NCI-H187 treated with DMSO at 0.1 percent for 48 hours (cell line): Measurements from ENCODE around the gene LRRTM3.

Source experiments
- DNase-seq: peaks from one replicate; lab custom pipeline; 2025; lab: John Stamatoyannopoulos, UW

The LRRTM3 gene

DNA sequence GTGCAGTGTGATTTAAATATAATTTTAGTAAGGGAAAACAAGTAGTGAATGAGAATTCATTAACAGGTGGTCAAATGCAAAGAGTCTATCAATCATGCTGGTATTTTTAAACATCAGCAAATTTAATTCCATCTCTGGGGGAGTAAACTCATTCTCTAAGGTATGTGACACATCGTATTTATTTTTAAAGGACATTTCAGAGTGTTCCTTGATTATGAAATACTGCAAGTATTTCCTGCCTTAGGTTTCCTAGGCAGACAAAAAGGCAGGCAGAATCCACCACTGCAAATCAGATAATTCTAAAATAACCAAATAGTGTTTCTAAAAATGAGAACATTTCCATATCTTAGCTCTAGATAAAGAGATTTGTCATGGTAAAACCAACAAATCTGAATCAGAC, 193.8 kb downstream of the LRRTM3 start:
- no peak for DNase-seq

DNA sequence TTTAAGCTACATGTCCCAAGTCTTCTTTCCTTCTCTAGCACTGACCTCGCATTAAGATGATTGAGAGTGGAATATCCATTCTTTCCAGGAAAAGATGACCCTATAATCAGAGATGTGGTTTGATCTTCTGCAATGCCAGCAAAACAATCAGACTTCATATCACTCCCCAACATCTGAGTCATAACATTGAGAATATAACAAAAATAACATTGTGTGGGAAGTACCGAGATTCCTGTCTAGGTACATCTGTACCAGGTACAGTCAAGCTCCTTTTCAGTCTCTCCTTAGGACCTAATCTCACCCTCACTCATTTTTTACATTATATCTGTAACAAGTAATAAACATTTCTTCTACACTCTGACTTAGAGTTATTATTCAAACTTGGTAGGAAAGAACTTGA, 201.6 kb downstream of the LRRTM3 start:
- no peak for DNase-seq

- DNase-seq = no peak
Observed at GRCh38 chr10:67140641-67141040, 214.8 kb downstream of the LRRTM3 start.

DNA sequence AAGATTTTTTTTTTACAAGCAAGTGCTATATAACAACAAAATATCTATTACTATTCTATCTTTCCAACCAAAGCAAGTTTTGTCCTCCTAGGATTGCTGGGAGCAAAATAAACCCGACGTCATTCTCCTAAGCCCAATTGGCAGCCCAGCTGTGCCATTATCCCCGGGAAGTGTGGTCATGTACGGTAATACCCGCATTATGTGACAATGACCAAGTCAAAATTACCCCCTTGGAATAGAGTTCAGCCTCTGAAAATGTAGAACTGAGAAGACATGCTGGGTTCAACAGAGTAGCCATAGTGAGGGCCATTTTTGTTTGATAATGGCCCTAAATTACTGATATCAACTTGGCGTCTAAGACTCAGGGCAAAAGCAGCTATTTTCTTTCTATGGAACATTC, 215.5 kb downstream of the LRRTM3 start:
- no peak for DNase-seq

GRCh38 chr10:67144530-67144929, 218.7 kb downstream of the LRRTM3 start:
- no peak for DNase-seq
